Neuronal stem cell (in vitro differentiated cells): ENCODE results near the gene STMN3.

Experiments used
- DNase-seq: peaks from one replicate; pipeline ENCODE4 v3.0.0-alpha.2; 2013; ENCODE audit warnings: low spot score
- H2AFZ ChIP-seq: one replicate; pipeline ENCODE4 v1.6.1; 2013; ENCODE audit warnings: mild to moderate bottlenecking, low read length, inconsistent platforms
- H2AK5ac ChIP-seq: 2 replicates; pipeline ENCODE4 v1.6.1; 2013; ENCODE audit warnings: low read depth, mild to moderate bottlenecking, inconsistent platforms, low read length, moderate library complexity, mixed read lengths
- H2BK120ac ChIP-seq: 2 replicates; pipeline ENCODE4 v1.6.1; 2013; ENCODE audit warnings: low read depth, mild to moderate bottlenecking, inconsistent platforms, low read length, moderate library complexity, mixed read lengths
- H2BK12ac ChIP-seq: one replicate; pipeline ENCODE4 v1.6.1; 2013; ENCODE audit warnings: low read length, inconsistent platforms
- H2BK15ac ChIP-seq: 2 replicates; pipeline ENCODE4 v1.6.1; 2013; ENCODE audit warnings: mild to moderate bottlenecking, low read length, inconsistent platforms, mixed read lengths
- H2BK5ac ChIP-seq: one replicate; pipeline ENCODE4 v1.6.1; 2013; ENCODE audit warnings: inconsistent platforms, mild to moderate bottlenecking, low read length, moderate library complexity
- H3K14ac ChIP-seq: one replicate; pipeline ENCODE4 v1.6.1; 2013; ENCODE audit warnings: low read length, inconsistent platforms
- H3K18ac ChIP-seq: 2 replicates; pipeline ENCODE4 v1.6.1; 2013; ENCODE audit warnings: low read length, inconsistent platforms
- H3K23ac ChIP-seq: 2 replicates; pipeline ENCODE4 v1.6.1; 2013; ENCODE audit warnings: low read depth, mild to moderate bottlenecking, mixed read lengths, low read length, inconsistent platforms; ENCODE audit not compliant: poor library complexity
- H3K27ac ChIP-seq: replicated peaks from 3 replicates; pipeline ENCODE4 v1.5.1; 2013; ENCODE audit warnings: low read length, inconsistent platforms
- H3K27me3 ChIP-seq, 3 experiments: 2 replicates each; pipeline ENCODE4 v1.6.1; 2013; ENCODE audit warnings: low read length in 3 of 3, mild to moderate bottlenecking in 2 of 3, inconsistent platforms in 1 of 3, low read depth in 1 of 3, mixed read lengths in 1 of 3, moderate library complexity in 1 of 3; ENCODE audit not compliant: control insufficient read depth in 3 of 3, insufficient read depth in 3 of 3
- H3K36me3 ChIP-seq, 2 donors: replicated peaks in 1 of 2; 2 replicates each; pipeline ENCODE4 v1.6.1; 2013; ENCODE audit warnings: low read length in 2 of 2; ENCODE audit not compliant: control insufficient read depth in 2 of 2, insufficient read depth in 2 of 2
- H3K4ac ChIP-seq: 2 replicates; pipeline ENCODE4 v1.6.1; 2013; ENCODE audit warnings: inconsistent platforms, mild to moderate bottlenecking, low read length, moderate library complexity
- H3K4me1 ChIP-seq, 2 donors: 1 replicate in 1 of 2; 2 replicates in 1 of 2; pipeline ENCODE4 v1.6.1; 2013; ENCODE audit warnings: low read length in 2 of 2, low read depth in 1 of 2; ENCODE audit not compliant: control insufficient read depth in 2 of 2, insufficient read depth in 1 of 2
- H3K4me2 ChIP-seq: one replicate; pipeline ENCODE4 v1.6.1; 2013; ENCODE audit warnings: mild to moderate bottlenecking, low read length, inconsistent platforms; ENCODE audit not compliant: insufficient read depth, poor library complexity, severe bottlenecking
- H3K4me3 ChIP-seq, 2 donors: 2 replicates each; pipeline ENCODE4 v1.5.1; 2013; ENCODE audit warnings: low read length in 2 of 2, mild to moderate bottlenecking in 2 of 2, inconsistent platforms in 1 of 2, moderate library complexity in 1 of 2
- H3K79me1 ChIP-seq: one replicate; pipeline ENCODE4 v1.6.1; 2013; ENCODE audit warnings: low read depth, mild to moderate bottlenecking, inconsistent platforms, low read length, moderate library complexity
- H3K9ac ChIP-seq: one replicate; pipeline ENCODE4 v1.6.1; 2013; ENCODE audit warnings: mild to moderate bottlenecking, low read depth, low read length, inconsistent platforms; ENCODE audit not compliant: poor library complexity
- H3K9me3 ChIP-seq, 2 donors: replicated peaks in 1 of 2; 2 replicates each; pipeline versions ENCODE3 to v1.6.1; 2013; ENCODE audit warnings: low read length in 2 of 2, mild to moderate bottlenecking in 2 of 2, inconsistent platforms in 1 of 2, low read depth in 1 of 2, mixed read lengths in 1 of 2, moderate library complexity in 1 of 2; ENCODE audit not compliant: control insufficient read depth in 2 of 2, insufficient read depth in 1 of 2
- H4K8ac ChIP-seq: one replicate; pipeline ENCODE4 v1.6.1; 2013; ENCODE audit warnings: low read depth, mild to moderate bottlenecking, inconsistent platforms, low read length, moderate library complexity
- H4K91ac ChIP-seq: one replicate; pipeline ENCODE4 v1.6.1; 2013; ENCODE audit warnings: low read length, low read depth, mild to moderate bottlenecking, inconsistent platforms; ENCODE audit not compliant: poor library complexity
- WGBS, 2 donors: extraction: QIAGEN DNeasy Blood & Tissue Kit; methylation state at CpG; one replicate each; pipeline ENCODE4 v1.1.7; 2013; ENCODE audit warnings: missing lambda C conversion rate in 2 of 2, mixed read lengths in 1 of 2; ENCODE audit not compliant: insufficient read length in 2 of 2, insufficient replicate concordance in 1 of 2; ENCODE audit errors: extremely low coverage in 2 of 2; 5-methylcytosine and 5-hydroxymethylcytosine counted together

STMN3 gene

GRCh38 chr20:63597651-63598478, 55.4 kb downstream of the STMN3 start:
- H3K4me1 ChIP-seq: no peaks in the 10 kb centered on the region
- H3K14ac ChIP-seq: no peak overlapping the region
- no peak overlapping the region for H3K18ac ChIP-seq
- no peak overlapping the region for H2AFZ ChIP-seq
- H3K27me3 ChIP-seq: no peaks in the 10 kb centered on the region
- no peak overlapping the region for H3K4ac ChIP-seq
- no peak overlapping the region for H3K4me2 ChIP-seq
- no peak overlapping the region for H2BK12ac ChIP-seq
- no CpG with 5 or more reads among the region's 23 CpGs for WGBS, 2 donors
- H3K79me1 ChIP-seq: no peaks in the 10 kb centered on the region
- H2BK15ac ChIP-seq: no peak overlapping the region
- no peak overlapping the region for H2AK5ac ChIP-seq
- H4K91ac ChIP-seq: no peak overlapping the region
- H3K27ac ChIP-seq: no peak overlapping the region
- H4K8ac ChIP-seq: no peak overlapping the region
- H3K23ac ChIP-seq: no peak overlapping the region
- H3K9me3 ChIP-seq: no peaks in the 10 kb centered on the region
- no peak for DNase-seq
- peaks cover 24 to 82% of the 10 kb centered on the region in 2 donors for H3K36me3 ChIP-seq
- H2BK5ac ChIP-seq: no peak overlapping the region
- no peak overlapping the region for H2BK120ac ChIP-seq
- no peak overlapping the region for H3K4me3 ChIP-seq
- no peak overlapping the region for H3K9ac ChIP-seq

DNA sequence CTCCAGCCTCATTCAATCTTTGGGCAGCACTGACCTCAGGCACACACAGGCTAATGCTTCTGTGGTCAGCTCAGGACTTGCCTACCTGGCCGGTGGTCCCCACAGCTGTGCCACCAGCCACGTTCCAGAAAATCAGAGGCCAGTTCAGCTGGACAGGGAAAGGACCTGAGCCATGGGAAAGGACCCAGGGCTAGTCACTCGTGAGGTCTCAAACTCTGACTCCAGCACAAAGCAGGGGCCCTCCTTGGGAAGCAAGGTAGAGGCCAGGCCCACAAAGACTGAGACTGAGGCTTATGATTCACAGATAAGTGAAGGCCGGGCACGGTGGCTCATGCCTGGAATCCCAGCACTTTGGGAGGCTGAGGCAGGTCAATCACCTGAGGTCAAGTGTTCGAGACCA, 56.8 kb downstream of the STMN3 start:
- Histone ChIP-seq H4K91ac (no peak overlapping the region), H3K23ac (no peak overlapping the region), H2BK15ac (no peak overlapping the region), H2AK5ac (no peak overlapping the region), H2BK5ac (peak overlapping the region; percentile 53), H2AFZ (no peak overlapping the region), H3K9me3 (no peaks in the 10 kb centered on the region), H3K4me1 (no peaks in the 10 kb centered on the region), H4K8ac (no peak overlapping the region), H3K36me3 (peaks cover 21 to 85% of the 10 kb centered on the region in 2 donors), H3K4me3 (no peak overlapping the region), H3K27me3 (no peaks in the 10 kb centered on the region), H3K27ac (no peak overlapping the region), H2BK12ac (no peak overlapping the region), H3K79me1 (no peaks in the 10 kb centered on the region), H3K14ac (no peak overlapping the region), H3K9ac (no peak overlapping the region), H2BK120ac (no peak overlapping the region), H3K4ac (no peak overlapping the region), H3K18ac (no peak overlapping the region), H3K4me2 (no peak overlapping the region)
- no peak for DNase-seq
- no CpG with 5 or more reads among the region's 6 CpGs for WGBS, 2 donors

DNA sequence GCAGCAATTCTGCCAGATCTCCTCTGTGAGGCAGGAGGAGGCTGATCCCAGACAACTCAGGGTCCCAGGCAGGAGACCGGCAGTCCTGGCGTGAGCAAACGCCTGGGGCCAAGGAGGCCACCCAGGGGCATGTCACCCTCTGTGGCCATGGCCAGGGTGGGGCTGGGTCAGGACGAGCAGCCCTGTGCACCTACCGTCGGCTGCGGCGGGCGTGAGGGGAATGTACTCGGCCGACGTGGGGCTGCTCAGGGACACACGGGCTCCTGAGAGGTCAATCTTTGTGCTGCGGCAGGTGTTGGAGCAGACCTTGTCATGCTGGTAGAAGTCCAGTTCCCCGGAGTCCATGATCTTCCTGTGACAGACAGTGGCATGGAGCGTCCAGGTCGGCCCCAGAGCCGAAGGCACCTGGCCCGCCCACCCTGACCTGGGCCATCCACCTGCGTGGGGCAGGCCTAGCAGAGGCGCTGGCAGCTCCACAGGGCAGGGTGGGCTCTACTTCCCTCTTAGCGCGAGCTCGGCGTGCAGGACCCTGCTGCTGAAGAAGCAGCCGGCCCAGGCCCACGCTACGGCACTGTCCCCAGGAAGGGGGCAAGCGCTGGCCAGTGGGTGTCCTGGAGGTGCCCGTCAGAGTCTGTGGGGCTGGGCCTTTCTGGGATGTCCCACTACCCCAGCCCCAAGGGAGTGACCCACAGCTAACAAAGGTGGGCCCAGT, 57.7 kb downstream of the STMN3 start:
- no peak overlapping the region for H4K91ac ChIP-seq
- no peak overlapping the region for H3K18ac ChIP-seq
- H3K36me3 ChIP-seq: peaks cover 21 to 85% of the 10 kb centered on the region in 2 donors
- H3K4me3 ChIP-seq: no peak overlapping the region
- no peaks in the 10 kb centered on the region for H3K4me1 ChIP-seq
- H2AFZ ChIP-seq: no peak overlapping the region
- peak overlapping the region; percentile 53 for H2BK5ac ChIP-seq
- H3K4ac ChIP-seq: no peak overlapping the region
- no peak overlapping the region for H3K9ac ChIP-seq
- H3K9me3 ChIP-seq: no peaks in the 10 kb centered on the region
- H3K4me2 ChIP-seq: no peak overlapping the region
- WGBS, 2 donors: no CpG with 5 or more reads among the region's 30 CpGs
- no peaks in the 10 kb centered on the region for H3K27me3 ChIP-seq
- H2BK15ac ChIP-seq: no peak overlapping the region
- no peak overlapping the region for H4K8ac ChIP-seq
- H3K79me1 ChIP-seq: no peaks in the 10 kb centered on the region
- no peak for DNase-seq
- H3K23ac ChIP-seq: no peak overlapping the region
- no peak overlapping the region for H3K27ac ChIP-seq
- no peak overlapping the region for H2AK5ac ChIP-seq
- no peak overlapping the region for H2BK12ac ChIP-seq
- H2BK120ac ChIP-seq: no peak overlapping the region
- peak overlapping the region; percentile 21 for H3K14ac ChIP-seq

DNA sequence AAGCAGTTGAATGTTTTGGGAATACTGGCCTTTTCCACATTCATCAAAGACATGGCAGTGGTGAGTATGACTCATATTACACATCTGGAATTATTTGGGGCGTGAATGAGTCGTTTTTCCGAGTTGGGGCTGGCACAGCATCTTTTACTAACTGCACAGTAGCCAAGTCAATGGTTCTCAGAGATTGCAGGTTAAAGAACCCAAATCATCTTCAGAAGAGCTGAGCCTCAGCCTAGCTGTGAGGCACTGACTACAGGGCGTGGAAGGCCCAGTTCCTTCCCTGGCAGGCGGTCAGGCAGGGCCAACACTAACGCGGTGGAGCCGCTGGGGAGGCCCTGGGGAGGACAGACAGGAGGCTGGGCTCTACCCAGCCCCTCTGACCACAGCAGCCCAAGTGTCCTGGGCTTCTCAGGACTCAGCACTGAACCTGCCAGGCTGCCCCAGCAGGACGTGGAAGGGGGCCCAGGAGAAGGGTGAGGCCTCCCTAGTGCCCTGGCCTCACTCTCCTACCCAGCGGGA, 59.1 kb downstream of the STMN3 start:
- Histone ChIP-seq H2BK12ac (no peak overlapping the region), H4K8ac (no peak overlapping the region), H3K18ac (no peak overlapping the region), H3K4me2 (no peak overlapping the region), H2AK5ac (no peak overlapping the region), H3K4ac (no peak overlapping the region), H4K91ac (no peak overlapping the region), H2BK15ac (no peak overlapping the region), H3K27me3 (no peaks in the 10 kb centered on the region), H3K27ac (no peak overlapping the region), H2AFZ (no peak overlapping the region), H3K36me3 (peaks cover 31 to 86% of the 10 kb centered on the region in 2 donors), H3K9me3 (no peaks in the 10 kb centered on the region), H3K79me1 (peaks cover 2% of the 10 kb centered on the region), H2BK5ac (no peak overlapping the region), H3K14ac (no peak overlapping the region), H3K23ac (peak overlapping the region; percentile 52), H3K4me3 (no peak overlapping the region), H3K4me1 (no peaks in the 10 kb centered on the region), H2BK120ac (no peak overlapping the region), H3K9ac (no peak overlapping the region)
- DNase-seq: no peak
- WGBS, 2 donors: no CpG with 5 or more reads among the region's 10 CpGs
